ENCODE data around the gene SLC15A1.

GRCh38 chr13:98772794-98773452, 20.5 kb upstream of the SLC15A1 start:
- TF ChIP-seq CTCF (IDR thresholded peaks at IDR 0.05) = no peak
- TF ChIP-seq POLR2A (IDR thresholded peaks at IDR 0.05) = no peak

Measured in heart left ventricle (tissue), 13 donors.